ENCODE results near the gene KDM1B. TPM values are rescaled to one million over a fixed set of nuclear protein-coding genes. Genes with fewer than 3 reads are reported as not detected.

KDM1B gene
- total RNA-seq, 2 experiments from 2014 or later, result 8.9 to 10.5 TPM

- H3K4me1 Mint-ChIP-seq, result peaks cover 47% of the 10 kb centered on the region
- peaks cover 52% of the 10 kb centered on the region for H3K36me3 Mint-ChIP-seq (ENCODE audit: low read depth)
- H3K27me3 Mint-ChIP-seq, result no peaks in the 10 kb centered on the region
- POLR2A ChIA-PET, result interaction anchor here (0.5 kb wide), 1 partner anchor 159 kb away, joined by 3 read pairs; no protein-coding TSS in a partner anchor
- no peaks in the 10 kb centered on the region for H3K9me3 Mint-ChIP-seq
- DNase-seq, result peak; percentile 87
- H3K27ac Mint-ChIP-seq, result peak within 1 kb of the TSS; percentile 95
- H3K4me3 Mint-ChIP-seq, result peak within 1 kb of the TSS; percentile 89
- CTCF ChIA-PET, result interaction anchor here (1.0 kb wide), 1 partner anchor 10 kb away, joined by 4 read pairs; no protein-coding TSS in a partner anchor
Measured at GRCh38 chr6:18264219-18264922, 109.1 kb downstream of the KDM1B start, which contains the start of gene DEK. DEK (minus strand) TSS chr6:18264530; CDS start chr6:18263987, 543 bp downstream.

- Mint-ChIP-seq H3K9me3 (no peaks in the 10 kb centered on the region), H3K4me3 (peak overlapping the region; percentile 89), H3K4me1 (peaks cover 41% of the 10 kb centered on the region), H3K36me3 (ENCODE audit: low read depth) (peaks cover 47% of the 10 kb centered on the region), H3K27ac (peak overlapping the region; percentile 95), H3K27me3 (no peaks in the 10 kb centered on the region)
- no peak for DNase-seq
- ChIA-PET CTCF (interaction anchor here (1.0 kb wide), 1 partner anchor 10 kb away, joined by 4 read pairs; no protein-coding TSS in a partner anchor), POLR2A (no interaction called here)
Measured at GRCh38 chr6:18264923-18265377, 109.7 kb downstream of the KDM1B start.

- CTCF ChIA-PET, result interaction anchor here (0.6 to 1.0 kb wide), 2 partner anchors 9 to 24 kb away, joined by 3 to 4 read pairs; no protein-coding TSS in a partner anchor
- Mint-ChIP-seq H3K4me1 (peaks cover 31% of the 10 kb centered on the region), H3K9me3 (no peaks in the 10 kb centered on the region), H3K4me3 (peak overlapping the region; percentile 89), H3K36me3 (ENCODE audit: low read depth) (peaks cover 37% of the 10 kb centered on the region), H3K27me3 (no peaks in the 10 kb centered on the region), H3K27ac (peak overlapping the region; percentile 95)
- POLR2A ChIA-PET, result no interaction called here
- DNase-seq, result no peak
Measured at GRCh38 chr6:18265787-18266522, 110.7 kb downstream of the KDM1B start.

GRCh38 chr6:18266523-18266912, 111.3 kb downstream of the KDM1B start:
- Mint-ChIP-seq H3K27ac (no peak overlapping the region), H3K4me3 (no peak overlapping the region), H3K9me3 (no peaks in the 10 kb centered on the region), H3K4me1 (peaks cover 26% of the 10 kb centered on the region), H3K36me3 (ENCODE audit: low read depth) (peaks cover 32% of the 10 kb centered on the region), H3K27me3 (no peaks in the 10 kb centered on the region)
- ChIA-PET POLR2A (no interaction called here), CTCF (interaction anchor here (0.6 kb wide), 1 partner anchor 24 kb away, joined by 3 read pairs; no protein-coding TSS in a partner anchor)
- no peak for DNase-seq

- H3K4me3 Mint-ChIP-seq, result no peak overlapping the region
- DNase-seq, result no peak
- H3K27ac Mint-ChIP-seq, result no peak overlapping the region
- peaks cover 11% of the 10 kb centered on the region for H3K4me1 Mint-ChIP-seq
- H3K9me3 Mint-ChIP-seq, result no peaks in the 10 kb centered on the region
- ChIA-PET CTCF (interaction anchor here (1.0 kb wide), 1 partner anchor 39 kb away, joined by 5 read pairs; no protein-coding TSS in a partner anchor), POLR2A (no interaction called here)
- peaks cover 19% of the 10 kb centered on the region for H3K36me3 Mint-ChIP-seq (ENCODE audit: low read depth)
- peaks cover 2% of the 10 kb centered on the region for H3K27me3 Mint-ChIP-seq
Measured at GRCh38 chr6:18268066-18268465, 112.8 kb downstream of the KDM1B start.

- POLR2A ChIA-PET, result no interaction called here
- H3K27ac Mint-ChIP-seq, result no peak overlapping the region
- peaks cover 6% of the 10 kb centered on the region for H3K27me3 Mint-ChIP-seq
- H3K4me3 Mint-ChIP-seq, result no peak overlapping the region
- H3K36me3 Mint-ChIP-seq (ENCODE audit: low read depth), result peaks cover 11% of the 10 kb centered on the region
- CTCF ChIA-PET, result no interaction called here
- peaks cover 11% of the 10 kb centered on the region for H3K4me1 Mint-ChIP-seq
- H3K9me3 Mint-ChIP-seq, result no peaks in the 10 kb centered on the region
- no peak for DNase-seq
Measured at GRCh38 chr6:18269253-18269652, 114.0 kb downstream of the KDM1B start.

- Mint-ChIP-seq H3K4me1 (peaks cover 11% of the 10 kb centered on the region), H3K27ac (no peak overlapping the region), H3K36me3 (ENCODE audit: low read depth) (peaks cover 11% of the 10 kb centered on the region), H3K27me3 (peaks cover 7% of the 10 kb centered on the region), H3K4me3 (no peak overlapping the region), H3K9me3 (no peaks in the 10 kb centered on the region)
- ChIA-PET CTCF (no interaction called here), POLR2A (no interaction called here)
- DNase-seq, result no peak
Measured at GRCh38 chr6:18269717-18270116, 114.5 kb downstream of the KDM1B start.

GRCh38 chr6:18270216-18270615, 115.0 kb downstream of the KDM1B start:
- H3K4me1 Mint-ChIP-seq, result peaks cover 6% of the 10 kb centered on the region
- H3K9me3 Mint-ChIP-seq, result no peaks in the 10 kb centered on the region
- ChIA-PET POLR2A (no interaction called here), CTCF (no interaction called here)
- no peak overlapping the region for H3K27ac Mint-ChIP-seq
- no peak overlapping the region for H3K4me3 Mint-ChIP-seq
- H3K36me3 Mint-ChIP-seq (ENCODE audit: low read depth), result peaks cover 6% of the 10 kb centered on the region
- H3K27me3 Mint-ChIP-seq, result peaks cover 12% of the 10 kb centered on the region
- no peak for DNase-seq

Other genes with a start within 250 kb of the KDM1B start
- gene KIF13A, start 167.8 kb upstream of the KDM1B start, total RNA-seq, result not detected
- under 1 TPM in 1 of 2 experiments, not detected in 1; 0.08 TPM for gene NHLRC1, start 32.7 kb upstream of the KDM1B start, total RNA-seq
- gene TPMT, start 345 bp upstream of the KDM1B start, total RNA-seq, result 1 to 10 TPM; 5.4 to 5.8 TPM
- 100 to 1,000 TPM; 246 to 282 TPM for gene DEK, start 109.1 kb downstream of the KDM1B start, total RNA-seq
- 1 to 10 TPM; 1.3 to 1.7 TPM for gene RNF144B, start 231.9 kb downstream of the KDM1B start, total RNA-seq

Data from activated CD4-positive, alpha-beta T cell treated with anti-CD3 and anti-CD28 coated beads, Interleukin-2, amount 10 ng/mL, durations not matched to agents 7 days and 5 days (primary cell).